K562 (cell line): ENCODE data around the gene PPY. TPM values are rescaled to one million over a fixed set of nuclear protein-coding genes. Genes with fewer than 3 reads are reported as not detected.

Experiments
- ATAC-seq: fragments of 200-7000 bp; cut with Tn5 transposase; 3 replicates; pipeline ENCODE4 v1.9.1; 2020; ENCODE audit warnings: moderate library complexity
- BruUV-seq: library from RNA; stranded (reverse); fragments of 400-500 nt; replicated peaks from 2 replicates; lab custom pipeline; 2021; lab: Mats Ljungman, UMichigan
- CTCF ChIA-PET: fragments of 300-600 bp; formaldehyde crosslinking; extraction: SDS; loops from one replicate; lab custom pipeline; 2021; ENCODE audit warnings: low intra/inter-chr PET ratio; lab: Yijun Ruan, JAX
- POLR2A ChIA-PET: fragments of 300-600, 350-650 bp; sonication (Branson Sonifier 250); formaldehyde crosslinking; extraction: SDS; loops from one replicate; lab custom pipeline; 2021; ENCODE audit warnings: antibody characterized with exemption, inconsistent platforms; lab: Yijun Ruan, JAX
- DNase-seq, 4 experiments: peaks; one replicate each; pipeline versions ENCODE4 v3.0.0 to v3.0.0-alpha.2; 2011 to 2018; ENCODE audit warnings: low spot score in 3 of 4, mixed read lengths in 3 of 4; ENCODE audit errors: extremely low read depth in 1 of 4
- FAIRE-seq: peaks from 2 replicates; lab custom pipeline; 2011; peaks lifted over from hg19 to GRCh38; lab: Jason Lieb, UNC
- H2AFZ ChIP-seq: 2 replicates; pipeline ENCODE4 v1.6.0; 2011; ENCODE audit warnings: low read depth, low read length, control low read depth, inconsistent platforms
- H3K27ac ChIP-seq: fragments of 200-600 bp; 3 replicates; pipeline ENCODE4 v1.8.0; 2011; ENCODE audit warnings: low read depth, mild to moderate bottlenecking, control low read depth, inconsistent platforms, low read length, moderate library complexity, mixed read lengths; ENCODE audit errors: extremely low read depth
- H3K27me3 ChIP-seq, 2 experiments: fragments of 300-600 bp in 1 of 2; 2 replicates in 1 of 2; 3 replicates in 1 of 2; pipeline versions ENCODE4 v1.6.0 to v1.8.0; 2011; ENCODE audit warnings: inconsistent platforms in 2 of 2, low read length in 2 of 2, mild to moderate bottlenecking in 1 of 2, mixed read lengths in 1 of 2, moderate library complexity in 1 of 2; ENCODE audit not compliant: control insufficient read depth in 2 of 2, insufficient read depth in 2 of 2
- H3K36me3 ChIP-seq: fragments of 300-600 bp; 3 replicates; pipeline ENCODE4 v1.8.0; 2011; ENCODE audit warnings: mild to moderate bottlenecking, low read length, inconsistent platforms; ENCODE audit not compliant: control insufficient read depth, insufficient read depth
- H3K4me1 ChIP-seq, 2 experiments: fragments of 200-600 bp in 1 of 2; replicated peaks in 1 of 2; 2 replicates in 1 of 2; 3 replicates in 1 of 2; pipeline versions ENCODE4 v1.5.1 to v1.8.0; 2011; ENCODE audit warnings: inconsistent platforms in 2 of 2, low read length in 2 of 2, mild to moderate bottlenecking in 1 of 2, mixed read lengths in 1 of 2, moderate library complexity in 1 of 2; ENCODE audit not compliant: control insufficient read depth in 2 of 2, insufficient read depth in 2 of 2
- H3K4me2 ChIP-seq: 2 replicates; pipeline ENCODE4 v1.6.1; 2011; ENCODE audit warnings: low read length, control low read depth, inconsistent platforms, mixed read lengths; ENCODE audit not compliant: insufficient read depth
- H3K4me3 ChIP-seq: fragments of 200-600 bp; sonication (generic), shearing (Covaris generic); 2 replicates; pipeline ENCODE4 v1.5.1; 2016; ENCODE audit warnings: control low read depth, inconsistent platforms
- H3K79me2 ChIP-seq: fragments of 200-600 bp; 3 replicates; pipeline ENCODE4 v1.8.0; 2011; ENCODE audit warnings: low read length, inconsistent platforms; ENCODE audit not compliant: control insufficient read depth, insufficient read depth
- H3K9ac ChIP-seq, 2 experiments: 2 replicates each; pipeline versions ENCODE4 v1.6.0 to v1.6.1; 2011; ENCODE audit warnings: low read depth in 2 of 2, low read length in 2 of 2, control low read depth in 1 of 2, inconsistent platforms in 1 of 2, mild to moderate bottlenecking in 1 of 2, mixed read lengths in 1 of 2; ENCODE audit not compliant: insufficient read depth in 1 of 2
- H3K9me1 ChIP-seq: one replicate; pipeline ENCODE4 v1.6.0; 2011; ENCODE audit warnings: inconsistent platforms, mild to moderate bottlenecking, low read length, moderate library complexity; ENCODE audit not compliant: control insufficient read depth, insufficient read depth
- H3K9me3 ChIP-seq: replicated peaks from 2 replicates; pipeline ENCODE4 v1.5.1; 2011; ENCODE audit warnings: low read depth, low read length, inconsistent platforms; ENCODE audit not compliant: control insufficient read depth, insufficient read depth
- H4K20me1 ChIP-seq: replicated peaks from 2 replicates; pipeline ENCODE4 v1.6.1; 2011; ENCODE audit warnings: low read length, inconsistent platforms, mixed read lengths; ENCODE audit not compliant: control insufficient read depth, insufficient read depth
- BHLHE40 ChIP-seq: IDR thresholded peaks from 2 replicates; pipeline ENCODE4 v1.6.1; 2011; ENCODE audit warnings: low read length, improper control_type of control experiment
- BRF1 ChIP-seq: IDR thresholded peaks from 3 replicates; pipeline ENCODE4 v1.6.1; 2011; ENCODE audit warnings: borderline replicate concordance, mild to moderate bottlenecking; ENCODE audit not compliant: insufficient read length; ENCODE audit errors: extremely low read depth
- CREM ChIP-seq: IDR thresholded peaks from 2 replicates; pipeline ENCODE4 v1.6.1; 2014; ENCODE audit warnings: antibody characterized with exemption, low read depth
- ETV5 ChIP-seq: sonication (generic); formaldehyde crosslinking; IDR thresholded peaks from 2 replicates; pipeline ENCODE4 v1.4.0; 2020; ENCODE audit warnings: low read depth, mild to moderate bottlenecking, missing genetic modification reagents
- FUS ChIP-seq: fragments of 200-400 bp; formaldehyde crosslinking; optimal IDR thresholded peaks from 2 replicates; pipeline ENCODE3; 2017; ENCODE audit warnings: low read depth, low read length
- HBP1 ChIP-seq: fragments of 450-650 bp; formaldehyde crosslinking; IDR thresholded peaks from 2 replicates; pipeline ENCODE4 v1.4.0; 2022; ENCODE audit warnings: missing genetic modification characterization
- HNRNPL ChIP-seq: fragments of 200-400 bp; formaldehyde crosslinking; IDR thresholded peaks from 2 replicates; pipeline ENCODE4 v1.6.1; 2017; ENCODE audit warnings: low read depth, mild to moderate bottlenecking, low read length
- POLR2A ChIP-seq: fragments of 450-650 bp; conservative IDR thresholded peaks from 2 replicates; pipeline ENCODE4 v1.6.1; 2016
- RBM17 ChIP-seq: fragments of 200-400 bp; formaldehyde crosslinking; IDR thresholded peaks from 2 replicates; pipeline ENCODE4 v1.6.1; 2017; ENCODE audit warnings: low read depth, mild to moderate bottlenecking, low read length, borderline replicate concordance
- RNF219 ChIP-seq: fragments of 250-450 bp; sonication (Bioruptor Pico); IDR thresholded peaks from 2 replicates; pipeline ENCODE4 v1.5.0; 2022; ENCODE audit warnings: mild to moderate bottlenecking
- SFPQ ChIP-seq: fragments of 200-400 bp; formaldehyde crosslinking; IDR thresholded peaks from 2 replicates; pipeline ENCODE4 v1.6.1; 2017; ENCODE audit warnings: mild to moderate bottlenecking, low read depth, low read length, moderate library complexity
- SREBF1 ChIP-seq: fragments of 150-350 bp; IDR thresholded peaks from 2 replicates; pipeline ENCODE4 v1.6.1; 2014; ENCODE audit warnings: antibody characterized with exemption, low read depth, low read length, borderline replicate concordance
- SRSF9 ChIP-seq: fragments of 200-400 bp; formaldehyde crosslinking; IDR thresholded peaks from 2 replicates; pipeline ENCODE4 v1.6.1; 2017; ENCODE audit warnings: low read depth, low read length, borderline replicate concordance
- TCF15 ChIP-seq: fragments of 250-450 bp; sonication (Bioruptor Pico); IDR thresholded peaks from 2 replicates; pipeline ENCODE4 v1.8.0; 2022; ENCODE audit warnings: moderate library complexity, mild to moderate bottlenecking, inconsistent platforms
- ZNF23 ChIP-seq: fragments of 250-450 bp; sonication (Bioruptor Pico); IDR thresholded peaks from 2 replicates; pipeline ENCODE4 v1.4.0; 2020; ENCODE audit warnings: mild to moderate bottlenecking
- ZNF639 ChIP-seq, 2 experiments: fragments of 200-800 bp in 1 of 2; sonication (Bioruptor generic) in 1 of 2; sonication (generic) in 1 of 2; formaldehyde crosslinking in 1 of 2; IDR thresholded peaks in 1 of 2; conservative IDR thresholded peaks in 1 of 2; 2 replicates each; pipeline versions ENCODE4 v1.5.0 to v1.6.1; 2016 to 2020; ENCODE audit warnings: missing compliant biosample characterization in 1 of 2, missing genetic modification characterization in 1 of 2, missing genetic modification reagents in 1 of 2
- WGBS: fragments of 100-300 bp; shearing (Covaris generic); methylation state at CpG from one replicate; pipeline ENCODE4 v1.1.6; 2016; ENCODE audit warnings: low coverage, mixed read lengths; ENCODE audit not compliant: insufficient coverage; ENCODE audit errors: missing lambda C conversion rate; 5-methylcytosine and 5-hydroxymethylcytosine counted together
- in situ Hi-C: fragments of 300-500 bp; cut with MboI; formaldehyde crosslinking; loops from 4 replicates; pipeline ENCODE4 v1.15.0; 2018; ENCODE audit warnings: inconsistent platforms, mixed read lengths
- intact Hi-C: fragments of 100-400 bp; cut with micrococcal nuclease; formaldehyde crosslinking; loops from 2 replicates; pipeline ENCODE4 v1.14.2; 2022
- polyA plus RNA-seq, 8 experiments: library from polyadenylated mRNA; depleted of rRNA in 4 of 8; stranded (reverse) in 5 of 8; unstranded in 3 of 8; fragments of >200 nt; fragmentation: Nextera tagmentation in 2 of 8; fragmentation: Illumina TruSeq in 1 of 8; extraction: Ambion mirVana in 2 of 8; extraction: Trizol in 1 of 8; gene quantifications; 2 replicates each; pipeline versions ENCODE4 v1.2.1 to v1.2.3, GENCODE V29; 2011 to 2014; ENCODE audit warnings: inconsistent platforms in 1 of 8, missing spikeins in 1 of 8
- total RNA-seq, 7 experiments: library from RNA; depleted of rRNA in 6 of 7; stranded (reverse); fragments of >200 nt in 6 of 7; fragmentation: Illumina TruSeq in 2 of 7; extraction: Trizol in 2 of 7; gene quantifications; 2 replicates each; pipeline versions ENCODE4 v1.2.1 to v1.2.3, GENCODE V29; 2011 to 2021; ENCODE audit warnings: low replicate concordance in 1 of 7

Gene PPY
- total and polyA plus RNA-seq, 9 of the 15 experiments (the other 6 are each of a cell fraction or from before 2014, with no cell fraction given), result not detected

- Histone ChIP-seq H3K9me3 (no peaks in the 10 kb centered on the region), H3K4me3 (no peak overlapping the region), H3K9me1 (no peaks in the 10 kb centered on the region), H3K27ac (no peak overlapping the region), H3K4me1 (peaks cover 0 to 15% of the 10 kb centered on the region in 2 experiments; a peak in 4 of 5 replicates), H3K36me3 (no peaks in the 10 kb centered on the region), H4K20me1 (no peaks in the 10 kb centered on the region), H2AFZ (no peak overlapping the region), H3K79me2 (no peaks in the 10 kb centered on the region), H3K27me3 (peaks cover 3 to 46% of the 10 kb centered on the region in 2 experiments; a peak in 3 of 5 replicates), H3K9ac (no peak overlapping the region), H3K4me2 (no peak overlapping the region)
- no TSS peak for BruUV-seq
- DNase-seq (no peak), ATAC-seq (no peak), FAIRE-seq (no peak)
- in situ Hi-C loops (loop anchor here (25.0 kb wide), 1 partner anchor 401 kb away; the partner anchor contains the start of gene GRN), intact Hi-C loops (no loop called here)
- WGBS, result 26% methylated on average over 5 of the region's 6 CpGs
- CTCF ChIA-PET, result no interaction called here
- POLR2A ChIA-PET, result no interaction called here
- TF ChIP-seq BHLHE40 (no peak), FUS (no peak), SRSF9 (no peak), TCF15 (CRISPR knock-in tag) (no peak), ZNF639 (CRISPR knock-in tag; conservative IDR thresholded peaks at IDR 0.05 in 1 of 2, IDR thresholded peaks at IDR 0.05 in 1 of 2) (no peak), POLR2A (no peak), SREBF1 (no peak), RNF219 (no peak), RBM17 (no peak), HNRNPL (no peak), ETV5 (CRISPR knock-in tag) (no peak), BRF1 (no peak), SFPQ (no peak), CREM (no peak), ZNF23 (CRISPR knock-in tag) (no peak), HBP1 (no peak)
Measured at GRCh38 chr17:43935926-43936261, 6.4 kb downstream of the PPY start.
